ENCODE measurements around the gene PACSIN2. TPM values are rescaled to one million over a fixed set of nuclear protein-coding genes. Genes with fewer than 3 reads are reported as not detected.

Gene PACSIN2
- total and polyA plus RNA-seq, 4 donors = 40.3 to 149 (median 84.0) TPM

DNA sequence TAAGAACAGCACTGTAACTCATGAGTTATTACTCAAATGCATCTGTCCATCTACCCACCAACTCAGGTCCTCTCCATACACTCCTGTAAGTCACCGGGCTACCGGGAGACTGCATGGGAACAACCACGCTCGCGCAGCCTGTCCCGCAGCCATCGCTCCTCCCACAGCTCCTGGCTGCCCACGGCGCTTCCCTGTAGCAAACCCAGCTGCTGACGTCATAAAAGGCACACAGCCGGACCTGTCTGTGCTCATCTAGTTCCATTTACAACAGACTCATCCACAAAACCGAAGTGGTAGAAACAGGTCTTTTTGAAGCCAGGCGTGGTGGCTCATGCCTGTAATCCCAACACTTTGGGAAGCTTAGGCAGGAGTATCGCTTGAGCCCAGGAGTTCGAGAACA, 23.4 kb upstream of the PACSIN2 start:
- Histone ChIP-seq H3K9me3 (ENCODE audit: control insufficient read depth in 4 of 4, insufficient read depth in 3 of 4, low read length in 3 of 4) (peaks cover 0 to 2% (median 0%) of the 10 kb centered on the region in 4 donors), H3K4me1 (ENCODE audit: control insufficient read depth in 5 of 5, insufficient read depth in 5 of 5, low read length in 5 of 5) (peaks cover 0 to 8% (median 0%) of the 10 kb centered on the region in 5 donors), H3K9ac (ENCODE audit: insufficient read depth in 1 of 2, low read length in 2 of 2) (no peak overlapping the region), H3K4me3 (no peak overlapping the region), H3K27me3 (ENCODE audit: control insufficient read depth in 3 of 3, insufficient read depth in 3 of 3, low read length in 2 of 3) (no peaks in the 10 kb centered on the region), H3K27ac (ENCODE audit: low read depth in 1 of 2, low read length in 1 of 2) (no peak overlapping the region), H3K36me3 (ENCODE audit: control insufficient read depth in 4 of 4, insufficient read depth in 4 of 4, low read length in 4 of 4) (no peaks in the 10 kb centered on the region)
- DNase-seq (no peak), ATAC-seq (ENCODE audit: insufficient read depth, low FRiP score) (no peak)
- TF ChIP-seq, protein P1, sequence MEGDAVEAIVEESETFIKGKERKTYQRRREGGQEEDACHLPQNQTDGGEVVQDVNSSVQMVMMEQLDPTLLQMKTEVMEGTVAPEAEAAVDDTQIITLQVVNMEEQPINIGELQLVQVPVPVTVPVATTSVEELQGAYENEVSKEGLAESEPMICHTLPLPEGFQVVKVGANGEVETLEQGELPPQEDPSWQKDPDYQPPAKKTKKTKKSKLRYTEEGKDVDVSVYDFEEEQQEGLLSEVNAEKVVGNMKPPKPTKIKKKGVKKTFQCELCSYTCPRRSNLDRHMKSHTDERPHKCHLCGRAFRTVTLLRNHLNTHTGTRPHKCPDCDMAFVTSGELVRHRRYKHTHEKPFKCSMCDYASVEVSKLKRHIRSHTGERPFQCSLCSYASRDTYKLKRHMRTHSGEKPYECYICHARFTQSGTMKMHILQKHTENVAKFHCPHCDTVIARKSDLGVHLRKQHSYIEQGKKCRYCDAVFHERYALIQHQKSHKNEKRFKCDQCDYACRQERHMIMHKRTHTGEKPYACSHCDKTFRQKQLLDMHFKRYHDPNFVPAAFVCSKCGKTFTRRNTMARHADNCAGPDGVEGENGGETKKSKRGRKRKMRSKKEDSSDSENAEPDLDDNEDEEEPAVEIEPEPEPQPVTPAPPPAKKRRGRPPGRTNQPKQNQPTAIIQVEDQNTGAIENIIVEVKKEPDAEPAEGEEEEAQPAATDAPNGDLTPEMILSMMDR (IDR thresholded peaks at IDR 0.05; ENCODE audit: control extremely low read depth, extremely low read depth) = no peak
- 94 to 97% methylated on average over 15 of the region's 15 CpGs for WGBS, 2 donors

DNA sequence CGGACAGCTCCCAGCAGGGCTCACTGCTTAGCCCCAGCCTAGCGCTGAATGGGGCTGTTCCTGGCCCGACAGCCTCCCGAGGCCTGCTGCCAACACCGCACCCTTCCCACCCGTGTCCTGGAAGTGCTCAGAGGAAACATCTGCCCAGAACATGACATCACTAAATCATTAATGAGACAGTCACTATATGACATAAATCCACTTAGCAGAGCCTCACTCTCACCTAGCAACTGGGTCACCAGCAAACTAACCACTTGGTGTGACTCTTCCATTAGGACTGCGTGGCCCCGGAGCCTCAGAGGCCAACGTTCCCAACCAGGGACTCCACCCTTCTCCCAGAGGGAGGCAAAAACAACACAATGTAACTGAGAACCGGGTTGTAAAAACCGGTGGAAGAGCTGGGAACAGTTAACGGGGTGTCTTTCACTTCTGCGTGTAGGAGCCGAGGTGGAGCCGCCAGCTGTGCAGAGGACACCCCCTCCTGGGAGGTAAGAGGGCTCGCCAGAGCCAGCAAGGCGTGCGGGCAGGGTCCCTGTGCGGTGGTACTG, 21.4 kb upstream of the PACSIN2 start:
- DNase-seq (peak in 2 of 3 donors; percentile 44 to 65), ATAC-seq (ENCODE audit: insufficient read depth, low FRiP score) (peak; percentile 45)
- TF ChIP-seq, protein P1 (IDR thresholded peaks at IDR 0.05; ENCODE audit: control extremely low read depth, extremely low read depth) = no peak
- WGBS, 2 donors = 44 to 61% methylated on average over 19 of the region's 19 CpGs
- peak overlapping the region in 1 of 2 donors; percentile 27 for H3K27ac ChIP-seq (ENCODE audit: low read depth in 1 of 2, low read length in 1 of 2)
- H3K36me3 ChIP-seq (ENCODE audit: control insufficient read depth in 4 of 4, insufficient read depth in 4 of 4, low read length in 4 of 4) = no peaks in the 10 kb centered on the region
- no peaks in the 10 kb centered on the region for H3K27me3 ChIP-seq (ENCODE audit: control insufficient read depth in 3 of 3, insufficient read depth in 3 of 3, low read length in 2 of 3)
- no peaks in the 10 kb centered on the region for H3K4me1 ChIP-seq (ENCODE audit: control insufficient read depth in 5 of 5, insufficient read depth in 5 of 5, low read length in 5 of 5)
- H3K9me3 ChIP-seq (ENCODE audit: control insufficient read depth in 4 of 4, insufficient read depth in 3 of 4, low read length in 3 of 4) = peaks cover 0 to 2% (median 0%) of the 10 kb centered on the region in 4 donors
- H3K4me3 ChIP-seq = no peak overlapping the region
- no peak overlapping the region for H3K9ac ChIP-seq (ENCODE audit: insufficient read depth in 1 of 2, low read length in 2 of 2)

DNA sequence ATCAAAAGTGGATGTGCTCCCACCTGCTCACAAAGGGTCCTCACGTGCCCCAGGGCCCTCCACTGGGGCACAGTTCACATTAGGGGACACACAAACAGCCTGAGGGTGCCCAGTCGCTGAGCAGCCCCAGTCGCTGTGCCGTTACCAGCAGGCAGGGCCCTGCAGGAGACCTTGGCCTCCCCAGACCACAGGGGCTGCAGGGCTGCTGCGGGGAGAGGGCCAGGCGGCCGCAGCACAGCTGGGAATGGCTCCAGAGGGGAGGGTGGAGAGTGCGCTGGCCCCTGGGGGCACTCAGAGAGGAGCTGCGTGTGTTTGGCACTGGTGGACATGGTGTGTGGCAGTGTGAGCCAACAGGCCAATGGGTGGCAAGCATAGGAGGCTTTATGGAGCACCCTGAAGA, 20.3 kb upstream of the PACSIN2 start:
- Histone ChIP-seq H3K27ac (ENCODE audit: low read depth in 1 of 2, low read length in 1 of 2) (no peak overlapping the region), H3K27me3 (ENCODE audit: control insufficient read depth in 3 of 3, insufficient read depth in 3 of 3, low read length in 2 of 3) (no peaks in the 10 kb centered on the region), H3K9me3 (ENCODE audit: control insufficient read depth in 4 of 4, insufficient read depth in 3 of 4, low read length in 3 of 4) (peaks cover 0 to 2% (median 0%) of the 10 kb centered on the region in 4 donors), H3K4me3 (no peak overlapping the region), H3K9ac (ENCODE audit: insufficient read depth in 1 of 2, low read length in 2 of 2) (no peak overlapping the region), H3K4me1 (ENCODE audit: control insufficient read depth in 5 of 5, insufficient read depth in 5 of 5, low read length in 5 of 5) (no peaks in the 10 kb centered on the region), H3K36me3 (ENCODE audit: control insufficient read depth in 4 of 4, insufficient read depth in 4 of 4, low read length in 4 of 4) (no peaks in the 10 kb centered on the region)
- ATAC-seq (ENCODE audit: insufficient read depth, low FRiP score) = no peak
- 91 to 92% methylated on average over 9 of the region's 9 CpGs for WGBS, 2 donors
- TF ChIP-seq, protein P1 (IDR thresholded peaks at IDR 0.05; ENCODE audit: control extremely low read depth, extremely low read depth) = no peak
- no peak for DNase-seq

DNA sequence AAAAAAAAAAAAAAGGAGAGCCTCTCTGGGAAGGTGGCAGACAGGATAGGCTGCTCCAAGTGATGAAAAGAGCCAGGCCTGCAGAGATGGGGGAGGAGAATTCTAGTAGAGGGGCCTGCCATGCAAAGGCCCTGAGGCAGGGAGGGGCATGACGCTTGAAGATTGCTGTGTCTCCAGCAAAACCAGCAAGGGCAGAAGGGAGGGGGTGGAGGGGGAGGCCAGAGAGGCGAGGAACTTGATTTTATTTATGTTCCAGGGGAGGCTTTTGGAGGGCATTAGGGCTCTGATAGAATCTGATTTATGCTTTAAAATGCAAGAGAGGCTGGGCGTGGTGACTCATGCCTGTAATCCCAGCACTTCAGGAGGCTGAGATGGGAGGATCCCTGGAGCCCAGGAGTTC, 16.7 kb upstream of the PACSIN2 start:
- no peak for ATAC-seq (ENCODE audit: insufficient read depth, low FRiP score)
- H3K9ac ChIP-seq (ENCODE audit: insufficient read depth in 1 of 2, low read length in 2 of 2) = no peak overlapping the region
- no peak overlapping the region for H3K4me3 ChIP-seq
- H3K36me3 ChIP-seq (ENCODE audit: control insufficient read depth in 4 of 4, insufficient read depth in 4 of 4, low read length in 4 of 4) = no peaks in the 10 kb centered on the region
- H3K27me3 ChIP-seq (ENCODE audit: control insufficient read depth in 3 of 3, insufficient read depth in 3 of 3, low read length in 2 of 3) = no peaks in the 10 kb centered on the region
- WGBS, 2 donors = 97% methylated on average over 3 of the region's 3 CpGs
- no peak for DNase-seq
- peaks cover 0 to 2% (median 0%) of the 10 kb centered on the region in 4 donors for H3K9me3 ChIP-seq (ENCODE audit: control insufficient read depth in 4 of 4, insufficient read depth in 3 of 4, low read length in 3 of 4)
- H3K4me1 ChIP-seq (ENCODE audit: control insufficient read depth in 5 of 5, insufficient read depth in 5 of 5, low read length in 5 of 5) = peaks cover 0 to 4% (median 0%) of the 10 kb centered on the region in 5 donors
- TF ChIP-seq, protein P1 (IDR thresholded peaks at IDR 0.05; ENCODE audit: control extremely low read depth, extremely low read depth) = no peak
- H3K27ac ChIP-seq (ENCODE audit: low read depth in 1 of 2, low read length in 1 of 2) = no peak overlapping the region
